ENCODE measurements around the gene AQP1.

- no peak for TF ChIP-seq POLR2A (IDR thresholded peaks at IDR 0.05)
- no peak for TF ChIP-seq CTCF (IDR thresholded peaks at IDR 0.05)
These were observed 44.2 kb upstream of the AQP1 start for GRCh38 chr7:30867483-30867882.

All from thyroid gland (tissue), 4 donors.